Islet of Langerhans (tissue), 1 donor: Measurements from ENCODE around the gene ASCC3.

Source experiments
- FAIRE-seq: peaks from one replicate; lab custom pipeline; 2011; peaks lifted over from hg19 to GRCh38; lab: Jason Lieb, UNC

The ASCC3 gene

DNA sequence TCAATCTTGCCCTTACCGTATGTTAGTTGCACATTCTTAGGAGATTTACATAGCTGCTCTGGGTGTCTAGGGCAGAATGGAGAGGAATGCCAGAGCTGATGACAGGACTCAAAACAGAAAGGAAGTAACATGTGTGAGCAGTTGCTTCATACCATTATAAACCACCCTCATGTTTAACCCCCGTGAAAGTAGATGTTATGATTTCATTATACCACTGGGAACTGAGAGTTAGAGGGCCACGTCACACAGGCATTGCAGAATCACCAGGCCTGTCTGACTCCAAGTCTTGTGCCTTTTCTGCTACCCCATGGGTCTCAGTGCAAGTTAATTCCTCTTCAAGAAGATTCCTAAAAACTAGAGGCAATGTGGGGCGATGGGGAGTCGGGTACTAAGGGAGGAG is 392.9 kb downstream of the ASCC3 start:
- no peak for FAIRE-seq

DNA sequence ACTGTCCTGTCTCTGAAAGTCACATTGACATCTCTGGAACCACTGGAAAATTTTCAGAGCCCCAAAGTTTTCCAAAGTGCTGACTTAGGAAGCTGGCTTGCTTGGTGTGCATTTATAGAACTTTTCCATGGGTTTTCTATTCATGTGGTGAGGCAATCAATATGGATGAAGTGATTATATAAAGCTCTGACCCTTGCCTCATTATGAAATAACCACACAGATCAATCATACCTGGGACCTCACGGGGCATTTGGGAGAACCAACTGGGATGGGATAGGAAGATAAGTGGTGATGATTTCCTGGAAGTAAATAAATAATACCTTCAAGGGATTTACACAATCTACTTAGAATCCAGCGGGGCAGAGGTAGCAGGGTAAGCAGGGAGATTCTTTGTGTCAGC is 393.5 kb downstream of the ASCC3 start:
- no peak for FAIRE-seq

DNA sequence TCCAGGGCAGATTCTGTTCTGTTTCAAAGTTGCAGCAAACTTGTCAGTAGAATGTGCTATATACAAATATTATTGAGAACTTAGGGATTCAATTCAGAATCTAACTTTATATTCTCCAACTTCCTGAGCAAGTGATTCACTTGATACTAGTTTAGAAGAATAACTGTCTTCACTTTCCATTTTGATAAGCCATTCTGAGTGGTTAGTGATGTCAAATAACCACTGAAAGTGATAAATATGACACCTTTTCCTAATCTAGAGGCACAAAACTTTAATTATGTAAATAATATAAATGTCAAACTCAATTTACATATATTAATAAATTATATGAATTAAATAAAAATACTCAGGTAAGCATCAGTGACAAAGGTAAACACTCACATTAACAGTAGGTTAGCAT is 395.9 kb downstream of the ASCC3 start:
- FAIRE-seq = no peak

DNA sequence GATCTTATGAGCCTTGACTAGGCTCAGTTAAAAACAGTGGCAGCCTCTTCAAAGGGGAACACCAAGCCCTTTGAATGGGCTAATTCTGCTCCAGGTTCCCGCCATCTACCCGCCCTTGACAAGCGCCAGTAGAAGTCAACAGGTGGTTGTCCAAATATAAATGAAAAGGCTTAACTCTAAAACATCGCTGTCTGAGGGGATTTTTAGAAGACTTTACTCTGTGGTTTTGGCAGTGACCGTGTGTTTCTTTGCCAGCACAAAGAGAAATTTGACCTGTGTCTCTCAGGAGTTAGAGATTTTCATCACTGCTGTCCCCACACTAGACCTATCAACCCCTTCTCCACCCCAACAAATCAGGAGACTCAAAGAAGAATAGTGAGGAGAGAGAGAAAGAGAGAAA is 396.7 kb downstream of the ASCC3 start:
- FAIRE-seq = no peak

DNA sequence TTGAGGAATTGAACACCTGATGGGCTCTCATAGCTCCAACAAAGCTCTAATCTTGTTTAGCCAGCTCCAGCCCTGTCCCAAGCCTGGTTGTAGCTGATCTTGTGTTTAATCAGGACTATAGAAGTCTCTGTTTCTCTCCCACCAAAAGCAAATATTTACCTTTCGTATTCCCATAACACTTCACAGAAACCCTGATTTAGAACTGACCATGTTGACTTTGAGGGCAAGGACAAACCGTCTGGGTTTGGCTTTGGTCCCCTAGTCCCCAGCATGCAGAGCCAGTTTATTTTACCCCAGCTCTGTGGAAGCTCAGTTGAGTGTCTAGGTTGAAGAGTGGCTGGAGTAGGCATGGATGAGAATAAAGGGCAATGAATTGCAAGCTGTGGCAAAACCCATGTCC is 398.4 kb downstream of the ASCC3 start:
- FAIRE-seq = peak; percentile 65

DNA sequence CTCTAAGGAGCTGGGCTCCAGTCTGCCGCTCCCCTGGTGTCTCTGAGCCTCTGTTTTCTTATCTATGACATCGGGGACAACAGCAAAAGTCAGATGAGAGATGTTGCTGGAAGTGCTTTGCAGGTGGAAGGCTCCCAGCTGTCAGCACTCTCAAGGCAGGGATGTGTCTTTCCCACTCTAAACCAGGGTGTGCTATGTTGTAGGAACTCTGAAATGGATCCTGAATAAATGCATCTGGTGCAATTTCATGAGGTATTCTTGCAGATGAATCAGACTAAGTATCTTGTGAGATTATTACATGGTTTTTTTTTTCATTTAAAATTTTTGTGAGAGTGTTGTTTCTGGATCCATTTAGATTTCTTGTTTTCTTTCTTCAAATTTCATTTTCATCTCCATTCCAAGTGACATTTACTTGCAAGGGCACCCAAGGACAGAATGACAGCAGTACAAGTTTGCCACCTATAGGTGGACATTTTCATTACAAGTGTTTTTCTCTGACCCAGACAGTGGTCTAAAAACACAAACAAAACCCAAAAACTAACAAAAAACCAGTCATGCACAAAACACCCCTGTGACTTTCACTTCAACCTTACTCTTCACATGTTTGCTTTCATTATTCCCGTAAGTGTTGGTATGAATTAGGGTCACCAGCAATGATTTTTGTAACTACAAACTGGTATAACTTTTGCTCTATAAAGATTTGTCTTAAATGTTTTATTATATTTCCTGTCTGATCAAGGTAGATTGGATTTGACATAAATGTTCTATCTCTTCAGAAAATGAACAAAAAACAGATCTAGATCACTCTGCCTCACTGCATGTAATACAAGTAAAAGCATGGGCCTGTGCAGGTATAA is 401.7 kb downstream of the ASCC3 start:
- peak; percentile 96 for FAIRE-seq

DNA sequence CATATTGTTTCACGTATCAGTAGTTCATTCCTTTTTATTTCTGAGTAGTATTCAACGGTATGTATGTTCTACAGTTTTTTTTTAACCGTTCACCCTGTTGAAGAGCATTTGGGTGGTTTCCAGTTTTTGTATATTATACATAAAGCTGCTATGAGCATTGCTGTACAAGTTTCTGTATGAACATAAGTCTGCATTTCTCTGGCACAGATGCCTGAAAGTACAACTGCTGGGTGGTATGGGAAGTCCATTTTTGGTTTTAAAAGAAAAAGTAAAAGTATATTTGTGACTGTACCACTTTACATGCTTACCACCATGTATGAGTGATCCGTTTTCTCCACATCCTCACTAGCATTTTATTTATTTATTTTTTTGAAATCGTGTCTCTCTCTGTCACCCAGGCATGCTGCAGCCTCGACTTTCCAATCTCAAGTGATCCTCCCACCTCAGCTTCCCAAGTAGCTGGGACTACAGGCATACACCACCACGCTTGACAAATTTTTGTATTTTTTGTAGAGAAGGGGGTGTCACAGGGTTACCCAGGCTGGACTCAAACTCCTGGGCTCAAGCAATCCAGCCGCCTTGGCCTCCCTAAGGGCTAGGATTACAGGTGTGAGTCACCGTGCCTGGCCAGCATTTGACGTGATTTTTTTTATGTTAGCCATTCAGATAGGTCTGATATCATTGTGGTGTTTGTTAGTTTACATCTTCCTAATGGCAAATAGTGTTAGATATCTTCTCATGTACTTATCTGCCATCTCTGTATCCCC is 405.4 kb downstream of the ASCC3 start:
- no peak for FAIRE-seq

DNA sequence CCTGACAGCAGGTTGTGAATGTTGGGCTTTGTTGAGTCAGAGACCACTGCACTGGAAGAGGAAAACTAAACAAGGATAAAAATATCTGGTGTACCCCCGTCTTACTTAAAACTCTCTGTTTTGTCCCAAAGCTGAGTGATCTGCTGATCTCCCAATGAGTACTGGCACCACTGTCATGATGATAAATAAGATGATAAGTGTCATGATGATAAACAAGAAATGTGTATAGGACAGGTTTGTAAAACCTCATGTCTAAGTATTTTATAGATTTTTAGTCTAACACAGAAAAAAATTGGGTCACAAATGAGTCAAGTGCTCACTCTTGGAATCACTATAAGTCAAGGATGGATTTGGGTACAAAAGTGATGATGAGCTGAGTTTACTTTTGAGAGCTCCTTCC is 407.9 kb downstream of the ASCC3 start:
- FAIRE-seq = no peak

DNA sequence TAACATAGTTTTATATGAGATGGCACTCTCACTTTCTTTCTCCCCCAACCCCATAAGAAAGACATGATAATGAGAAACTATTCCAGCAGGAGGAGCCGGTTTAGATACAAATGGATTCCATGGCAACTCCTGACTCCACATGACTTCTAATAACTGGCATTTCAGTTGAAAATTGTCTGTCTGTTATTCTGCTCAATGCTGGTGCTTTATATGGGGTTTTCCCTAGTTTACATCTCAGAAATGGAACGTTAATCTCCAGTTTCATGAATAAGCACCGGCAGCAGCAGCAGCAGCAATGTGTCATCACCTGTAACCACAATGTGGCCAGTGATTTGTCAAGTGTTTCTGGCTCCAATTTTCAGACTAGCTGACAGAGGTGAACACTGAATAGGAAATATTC is 408.5 kb downstream of the ASCC3 start:
- FAIRE-seq = no peak

DNA sequence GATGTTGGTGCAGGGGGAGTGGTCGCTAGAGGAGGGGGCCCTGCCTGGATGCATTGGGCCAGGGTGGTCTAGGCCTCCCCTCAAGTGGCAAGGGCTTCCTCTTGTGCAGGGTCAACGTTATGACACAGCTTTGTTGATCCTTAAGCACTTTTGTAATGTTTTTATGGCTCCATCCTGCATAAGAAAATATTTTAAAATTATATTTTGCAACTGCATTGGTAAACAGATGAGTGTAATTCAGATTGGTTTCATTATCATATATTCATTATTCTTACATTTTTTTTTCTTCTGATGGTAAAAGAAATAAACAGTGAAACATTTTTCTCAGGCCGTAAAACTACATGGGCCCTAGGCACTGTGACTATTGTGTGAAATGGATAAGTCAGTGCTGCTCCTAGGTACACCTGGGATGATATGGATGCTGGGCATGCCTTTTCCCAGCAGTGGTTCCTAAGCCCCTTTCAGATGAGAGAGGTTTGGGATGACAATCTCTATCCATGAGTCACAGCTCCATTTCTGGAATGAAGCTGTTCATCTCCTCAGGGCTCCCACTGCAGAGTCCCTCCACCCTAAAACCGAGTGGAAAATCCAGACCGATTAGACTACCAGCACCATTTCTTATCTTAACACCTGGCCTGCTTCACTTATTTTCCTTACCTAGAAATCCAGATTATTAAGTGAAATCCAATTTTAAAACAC is 410.6 kb downstream of the ASCC3 start:
- no peak for FAIRE-seq

DNA sequence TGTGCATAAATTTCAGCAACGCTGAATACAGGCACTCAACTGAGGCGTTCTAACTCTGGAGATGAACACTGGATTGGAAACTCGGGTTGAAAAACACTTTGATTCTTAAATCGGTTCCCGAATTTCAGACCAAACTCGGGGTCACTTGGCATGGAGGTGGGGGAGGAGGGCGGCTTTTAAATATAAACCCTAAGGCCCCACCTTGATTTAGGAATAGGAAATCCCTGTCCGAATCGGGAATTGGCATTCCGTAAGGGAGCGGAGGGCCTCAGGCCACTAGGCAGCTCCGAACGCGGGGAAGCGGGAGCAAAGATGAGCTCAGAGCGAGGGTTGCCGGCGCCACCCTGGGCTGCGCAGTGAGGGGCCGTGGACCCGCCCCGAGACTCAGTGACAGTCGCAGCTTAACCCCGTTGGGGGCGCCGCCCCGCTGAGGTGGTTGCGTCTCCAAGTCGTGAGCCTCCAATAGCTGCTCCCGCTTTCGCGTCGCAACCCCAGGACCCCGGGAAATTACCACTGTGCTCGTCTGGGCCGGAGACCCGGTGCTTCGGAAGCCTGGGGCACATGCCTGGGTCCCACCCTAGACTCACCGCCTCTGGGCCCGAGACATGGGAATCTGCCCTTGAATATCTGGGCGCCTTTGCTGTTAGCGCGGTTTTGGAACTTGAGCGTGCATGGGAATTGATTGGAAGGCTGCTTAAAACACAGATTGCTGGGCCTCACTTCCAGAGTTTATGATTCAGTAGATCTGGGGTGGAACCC is 411.8 kb downstream of the ASCC3 start:
- no peak for FAIRE-seq

DNA sequence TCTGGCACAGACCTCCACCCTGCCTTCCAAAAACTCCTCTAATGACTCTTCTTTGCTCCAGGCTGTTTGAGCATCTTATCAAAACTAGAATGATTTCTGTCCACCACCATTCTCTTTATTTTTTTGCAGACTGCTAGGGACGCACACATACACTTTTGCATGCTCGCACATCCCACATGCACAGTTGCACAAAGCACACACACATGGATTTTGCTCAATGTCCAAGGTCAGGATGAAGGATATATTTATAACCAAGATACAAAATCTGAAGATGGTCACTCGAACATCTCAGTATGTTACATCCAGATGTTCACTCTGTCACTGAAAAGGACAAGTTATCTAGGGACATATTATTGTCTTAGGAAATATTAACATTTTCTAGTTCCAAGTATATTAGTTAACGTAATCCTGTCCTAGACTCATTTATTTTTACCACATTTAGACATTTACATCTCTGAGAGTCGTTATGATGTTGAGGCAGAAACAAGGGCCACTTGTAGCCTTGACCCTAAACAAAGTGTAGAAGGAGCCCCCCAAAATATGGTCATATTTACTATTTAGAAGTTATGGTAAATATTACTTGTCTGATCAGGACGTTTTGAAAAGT is 413.0 kb downstream of the ASCC3 start:
- FAIRE-seq = no peak

DNA sequence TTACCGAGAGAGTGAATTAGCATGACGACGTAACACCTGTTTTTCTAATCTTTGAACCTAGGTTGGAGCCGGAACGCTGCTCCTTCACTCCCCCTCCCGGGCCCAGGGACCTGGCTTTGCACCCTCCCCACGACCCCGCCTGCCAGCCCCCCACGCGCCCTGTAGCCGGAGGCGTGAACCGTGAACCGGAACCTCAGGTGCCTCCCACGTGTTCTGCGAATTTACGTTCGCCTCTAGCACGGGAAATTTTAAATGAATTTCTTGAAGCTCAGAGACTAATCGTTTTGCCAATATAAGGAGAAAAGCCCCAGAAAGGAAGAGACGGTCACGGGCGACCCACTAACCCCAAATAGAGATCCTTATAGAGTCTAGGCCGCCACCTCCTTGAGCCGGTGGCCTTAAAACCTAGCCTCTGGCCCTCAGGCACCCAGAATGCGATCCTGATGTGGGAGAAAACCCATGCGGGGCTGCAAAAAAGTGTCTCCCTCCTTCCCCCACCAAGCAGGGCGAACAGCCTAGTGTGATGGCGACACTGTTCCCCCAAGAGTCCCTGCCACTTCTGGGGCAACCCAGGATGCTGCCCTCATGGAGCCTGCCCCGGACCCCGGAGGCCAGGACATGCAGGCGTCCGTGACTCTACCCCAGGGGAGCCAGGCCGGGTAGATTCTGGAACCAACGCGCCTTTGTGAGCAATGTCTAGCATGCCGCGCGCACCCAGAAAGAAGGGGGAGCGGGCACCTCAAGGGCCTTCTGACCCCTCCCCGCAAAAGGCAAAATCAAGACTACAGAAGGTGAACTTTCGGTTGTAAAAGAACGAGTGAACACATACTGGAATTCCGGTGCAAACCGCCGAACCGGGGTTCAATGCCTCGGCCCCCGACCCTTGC is 413.8 kb downstream of the ASCC3 start:
- FAIRE-seq = no peak

DNA sequence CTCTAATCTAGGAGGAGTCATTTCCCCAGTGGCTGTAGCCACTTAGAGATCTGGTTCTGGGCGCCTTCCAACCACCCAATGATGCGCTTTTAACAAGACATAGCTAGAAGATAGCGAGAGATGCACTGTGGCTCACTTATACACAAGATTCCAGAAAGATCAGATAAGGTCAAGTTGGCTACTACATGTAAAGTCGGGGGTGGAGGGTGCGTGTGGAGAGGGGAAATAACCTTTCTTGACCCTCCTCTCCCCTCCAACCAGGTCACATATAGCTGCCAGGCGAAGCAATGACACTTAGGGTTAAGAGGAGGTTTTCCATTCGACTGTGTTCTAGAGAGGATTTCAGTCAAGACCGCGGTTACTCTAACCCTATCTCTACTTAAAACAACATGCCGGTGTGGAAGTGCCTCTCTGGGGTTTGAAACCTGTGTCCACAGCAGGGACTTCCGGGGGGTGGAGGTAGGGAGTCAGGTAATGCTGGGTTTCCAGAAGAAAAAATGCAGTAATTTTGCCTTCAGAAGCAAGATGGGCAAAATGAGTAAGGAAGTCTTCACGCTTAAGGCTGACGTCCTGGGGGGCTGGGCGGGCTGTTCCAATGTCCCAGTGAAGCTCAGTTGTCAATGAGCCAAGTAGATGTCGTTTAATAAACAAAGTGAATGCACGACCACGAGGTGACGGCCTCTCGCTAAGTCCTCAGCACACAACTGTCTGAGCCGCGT is 414.6 kb downstream of the ASCC3 start:
- FAIRE-seq = no peak

DNA sequence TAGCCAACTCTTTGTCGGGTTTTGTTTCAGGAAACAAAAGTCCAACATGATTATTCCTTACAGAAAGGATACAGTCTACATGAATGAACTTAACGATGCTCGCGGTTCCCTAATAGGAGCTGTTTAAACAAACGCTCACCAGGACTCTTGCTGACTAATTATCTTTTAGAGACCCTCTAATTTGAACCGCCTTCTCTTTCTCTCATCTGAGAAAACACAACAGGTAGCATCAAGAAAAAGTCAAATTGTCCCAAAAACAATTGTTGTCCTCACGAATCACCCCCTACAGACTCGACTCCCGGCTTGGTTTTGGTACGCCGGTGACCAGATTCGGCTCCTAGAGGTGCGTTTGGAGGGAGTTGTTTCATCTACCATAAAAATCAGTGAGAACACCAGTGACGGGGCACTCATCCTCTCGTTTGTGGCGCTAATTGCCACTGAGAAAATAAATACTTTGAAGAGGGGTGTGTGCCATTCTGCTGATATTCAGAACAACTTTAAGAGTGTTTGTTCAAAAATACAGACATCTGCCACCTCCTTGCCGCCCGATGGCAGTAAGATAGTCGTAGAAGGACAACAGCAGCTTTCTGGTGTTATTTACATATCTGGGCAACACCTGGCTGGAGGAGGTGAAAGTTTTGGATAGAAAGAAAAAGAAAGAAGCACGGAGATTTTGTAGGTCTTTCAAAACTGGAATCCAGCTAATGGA is 415.3 kb downstream of the ASCC3 start:
- FAIRE-seq = no peak

DNA sequence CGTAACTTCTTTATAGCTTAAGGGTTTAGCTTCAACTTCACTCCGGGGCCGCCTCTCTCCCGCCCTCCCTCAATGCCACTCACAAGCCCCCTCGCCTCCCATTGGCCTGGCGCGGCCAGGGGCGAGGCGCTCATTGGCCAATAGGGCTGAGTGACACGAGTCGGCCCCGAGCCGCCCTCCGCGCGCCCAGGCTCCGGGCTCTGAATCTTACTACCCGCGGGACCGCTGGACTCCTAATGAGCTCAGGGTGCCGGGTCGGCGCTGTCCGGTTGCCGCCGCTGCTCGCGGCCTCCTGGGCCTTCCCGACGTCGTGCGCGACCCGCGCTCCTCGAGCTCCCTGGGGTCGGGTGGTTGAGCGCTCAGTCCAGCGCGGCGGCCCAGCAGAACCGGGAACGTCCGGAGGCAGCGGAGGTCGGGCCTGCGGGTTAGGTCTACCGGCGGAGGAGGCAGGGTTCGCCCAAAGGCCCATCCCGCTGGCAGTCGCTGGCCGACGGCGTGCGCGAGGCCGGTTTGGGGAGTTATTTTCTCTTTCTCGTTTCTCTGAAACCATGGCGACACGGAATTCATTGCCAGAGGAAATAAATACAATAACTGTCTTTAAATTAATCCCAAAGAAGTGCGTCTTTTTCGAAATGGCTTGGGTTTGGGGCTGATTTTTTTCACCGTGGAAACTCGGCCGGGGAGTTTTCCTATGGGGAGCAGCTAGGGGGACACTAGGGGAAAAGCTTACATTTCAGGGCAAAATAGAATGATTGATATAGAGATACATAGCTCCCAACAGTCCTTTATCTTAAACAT is 416.0 kb downstream of the ASCC3 start, which contains the start of gene SIM1:
SIM1 (minus strand) TSS at position 19 of the 798 bp plus-strand sequence. CDS start 1,453 bp downstream, outside the sequence.
- FAIRE-seq = peak; percentile 27

DNA sequence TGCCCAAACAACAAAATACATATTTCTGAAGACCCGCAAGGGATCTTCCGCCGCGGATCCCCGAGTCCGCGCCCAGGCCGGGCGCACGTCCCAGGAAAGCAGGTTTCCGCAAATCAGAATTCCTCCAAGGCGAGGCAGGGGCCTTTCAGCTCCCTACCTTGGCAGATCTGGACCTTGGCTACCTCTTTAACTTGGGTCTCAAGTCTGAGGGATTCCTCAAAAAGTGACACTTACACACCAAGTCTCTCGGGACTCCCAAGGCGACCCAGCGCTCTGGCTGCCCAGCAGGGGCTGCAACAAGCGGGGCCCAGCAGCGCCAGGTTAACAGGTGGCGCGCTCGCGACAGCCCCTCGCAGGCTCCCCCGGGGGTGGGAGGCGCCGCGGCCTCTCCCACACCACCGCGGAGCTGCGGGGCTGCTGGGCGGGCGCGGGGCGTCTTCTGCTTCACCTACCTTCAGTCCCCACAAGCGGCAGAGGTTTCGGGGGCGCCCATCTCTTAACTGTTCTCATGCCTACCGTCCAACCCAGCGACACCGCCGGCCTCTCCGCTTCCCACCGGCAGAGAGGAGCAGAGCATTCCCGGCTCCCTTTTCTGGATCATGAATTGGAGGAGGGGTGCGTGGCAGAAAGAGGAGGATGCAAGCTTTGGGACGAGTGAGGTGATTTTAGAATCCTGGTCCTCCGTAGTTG is 416.8 kb downstream of the ASCC3 start:
- FAIRE-seq = no peak

DNA sequence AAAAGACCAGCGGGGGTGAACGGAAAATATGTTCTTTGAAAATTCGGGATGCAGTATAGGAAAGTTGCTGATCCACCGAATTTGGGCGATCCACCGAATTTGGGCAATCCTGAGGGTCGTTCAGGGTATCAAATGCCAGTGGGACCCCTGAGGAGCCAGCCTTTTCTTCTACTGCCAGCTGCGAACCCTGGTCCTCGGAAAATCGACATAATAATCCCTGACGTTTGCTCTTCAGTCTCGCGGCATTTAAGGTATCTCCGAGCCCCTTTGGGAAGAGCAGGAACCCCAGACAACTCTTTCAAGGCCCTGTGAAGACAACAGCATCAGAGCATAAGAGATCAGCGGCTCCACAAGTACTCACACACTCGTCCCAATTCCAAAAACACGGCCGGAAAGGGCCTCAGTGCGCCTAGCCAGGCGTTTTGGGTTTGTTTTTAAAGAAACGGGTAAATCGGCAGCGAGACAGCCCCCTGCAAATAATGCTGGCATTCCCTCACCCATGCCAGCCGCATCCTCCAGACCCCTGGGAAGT is 417.4 kb downstream of the ASCC3 start:
- no peak for FAIRE-seq
